DOHH2 (cell line): Measurements from ENCODE around the gene NHLRC2.

Experiments
- H3F3A ChIP-seq: fragments of 200-600 bp; sonication (generic), shearing (Covaris generic); 2 replicates; pipeline ENCODE4 v1.6.0; 2016; ENCODE audit warnings: antibody characterized with exemption, mild to moderate bottlenecking; ENCODE audit not compliant: control insufficient read depth, insufficient read depth
- H3K27ac ChIP-seq: fragments of 200-600 bp; sonication (generic); 2 replicates; pipeline ENCODE4 v1.5.1; 2014; ENCODE audit warnings: low read depth, mild to moderate bottlenecking, low read length, moderate library complexity
- H3K27me3 ChIP-seq: fragments of 200-600 bp; sonication (generic); 2 replicates; pipeline ENCODE4 v1.6.1; 2014; ENCODE audit warnings: mild to moderate bottlenecking, low read length, mixed read lengths; ENCODE audit not compliant: control insufficient read depth
- H3K36me3 ChIP-seq: fragments of 200-600 bp; sonication (generic); 2 replicates; pipeline ENCODE4 v1.6.1; 2014; ENCODE audit warnings: mild to moderate bottlenecking, low read length, moderate library complexity, mixed read lengths; ENCODE audit not compliant: control insufficient read depth
- H3K4me1 ChIP-seq: fragments of 200-600 bp; sonication (generic); 2 replicates; pipeline ENCODE4 v1.6.1; 2014; ENCODE audit warnings: mild to moderate bottlenecking, low read length, mixed read lengths; ENCODE audit not compliant: control insufficient read depth
- H3K4me2 ChIP-seq: fragments of 200-600 bp; sonication (generic); 2 replicates; pipeline ENCODE4 v1.6.0; 2014; ENCODE audit warnings: mild to moderate bottlenecking, low read length, moderate library complexity
- H3K4me3 ChIP-seq: fragments of 200-600 bp; sonication (generic); 2 replicates; pipeline ENCODE4 v1.5.1; 2014; ENCODE audit warnings: mild to moderate bottlenecking, low read length, mixed read lengths
- H3K79me2 ChIP-seq: fragments of 200-600 bp; sonication (generic); 2 replicates; pipeline ENCODE4 v1.6.1; 2014; ENCODE audit warnings: mild to moderate bottlenecking, low read length, mixed read lengths; ENCODE audit not compliant: control insufficient read depth
- H3K9me2 ChIP-seq: fragments of 200-600 bp; sonication (generic); replicated peaks from 2 replicates; pipeline ENCODE4 v1.6.1; 2014; ENCODE audit warnings: mild to moderate bottlenecking, low read length, mixed read lengths; ENCODE audit not compliant: control insufficient read depth
- H3K9me3 ChIP-seq: fragments of 200-600 bp; sonication (generic); 2 replicates; pipeline ENCODE4 v1.6.1; 2014; ENCODE audit warnings: antibody characterized with exemption, low read length, mixed read lengths; ENCODE audit not compliant: control insufficient read depth, insufficient read depth
- H4K20me1 ChIP-seq: fragments of 200-600 bp; sonication (generic); 2 replicates; pipeline ENCODE4 v1.6.0; 2014; ENCODE audit warnings: low read depth, mild to moderate bottlenecking, antibody characterized with exemption, low read length, moderate library complexity; ENCODE audit not compliant: control insufficient read depth, insufficient read depth
- CTCF ChIP-seq: fragments of 200-600 bp; sonication (generic); IDR thresholded peaks from one replicate; pipeline ENCODE4 v1.5.1; 2014; ENCODE audit warnings: antibody characterized with exemption, mild to moderate bottlenecking, low read depth, low read length; ENCODE audit not compliant: poor library complexity, severe bottlenecking
- EZH2phosphoT487 ChIP-seq: fragments of 200-600 bp; sonication (generic); IDR thresholded peaks from 2 replicates; pipeline ENCODE4 v1.6.1; 2017; ENCODE audit warnings: borderline replicate concordance, mild to moderate bottlenecking, antibody characterized with exemption, low read length, moderate library complexity, mixed read lengths

NHLRC2 gene

DNA sequence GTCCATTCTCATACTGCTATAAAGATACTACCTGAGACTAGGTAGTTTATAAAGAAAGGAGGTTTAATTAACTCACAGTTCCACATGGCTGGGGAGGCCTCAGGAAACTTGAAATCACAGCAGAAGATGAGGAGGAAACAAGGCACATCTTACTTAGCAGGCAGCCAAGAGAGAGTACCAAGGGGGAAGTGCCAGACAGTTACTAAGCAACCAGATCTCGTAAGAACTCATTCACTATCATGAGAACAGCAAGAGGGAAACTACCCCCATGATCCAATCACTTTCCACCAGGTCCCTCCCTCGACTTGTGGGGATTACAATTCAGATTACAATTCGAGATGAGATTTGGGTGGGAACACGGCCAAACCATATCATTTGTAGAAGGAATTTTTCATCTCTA lies 36.3 kb downstream of the NHLRC2 start:
- Histone ChIP-seq H3K4me3 (no peak overlapping the region), H3K9me2 (no peaks in the 10 kb centered on the region), H3K9me3 (no peaks in the 10 kb centered on the region), H3F3A (no peaks in the 10 kb centered on the region), H3K36me3 (peaks cover 48% of the 10 kb centered on the region), H3K4me2 (no peak overlapping the region), H3K79me2 (no peaks in the 10 kb centered on the region), H3K27me3 (no peaks in the 10 kb centered on the region), H3K27ac (no peak overlapping the region), H4K20me1 (0 out of 2 replicates have a peak, but pooled peaks cover 3% of the 10 kb centered on the region), H3K4me1 (no peaks in the 10 kb centered on the region)
- TF ChIP-seq EZH2phosphoT487 (no peak), CTCF (no peak)

DNA sequence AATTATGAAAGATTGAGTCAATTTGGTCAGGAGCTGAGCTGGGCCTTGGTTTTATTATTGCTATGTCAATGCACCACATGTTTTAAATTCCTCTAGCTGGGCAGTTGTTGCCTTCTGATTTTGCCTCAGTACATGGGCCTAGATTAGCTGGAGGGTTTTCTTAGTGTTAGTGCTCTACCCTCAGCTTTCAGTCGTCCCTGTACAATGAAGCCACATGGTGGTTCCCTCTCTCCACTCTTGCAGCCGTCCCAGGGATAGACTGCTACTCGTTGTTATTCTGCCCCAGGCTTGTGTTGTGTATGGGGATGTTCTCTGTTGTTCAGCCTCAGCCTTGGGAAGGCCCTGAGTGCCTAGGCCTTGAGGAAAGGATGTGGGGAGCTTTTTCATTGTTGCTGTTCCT lies 37.0 kb downstream of the NHLRC2 start:
- no peak overlapping the region for H3K4me2 ChIP-seq
- no peaks in the 10 kb centered on the region for H3K79me2 ChIP-seq
- no peaks in the 10 kb centered on the region for H3K4me1 ChIP-seq
- H3K27me3 ChIP-seq = no peaks in the 10 kb centered on the region
- no peak overlapping the region for H3K27ac ChIP-seq
- no peaks in the 10 kb centered on the region for H3F3A ChIP-seq
- H3K9me2 ChIP-seq = no peaks in the 10 kb centered on the region
- H3K4me3 ChIP-seq = no peak overlapping the region
- H3K36me3 ChIP-seq = peaks cover 44% of the 10 kb centered on the region
- no peaks in the 10 kb centered on the region for H3K9me3 ChIP-seq
- no peak for TF ChIP-seq EZH2phosphoT487
- no peak for TF ChIP-seq CTCF
- 0 out of 2 replicates have a peak, but pooled peaks cover 3% of the 10 kb centered on the region for H4K20me1 ChIP-seq

GRCh38 chr10:113893570-113893969 lies 39.1 kb downstream of the NHLRC2 start:
- H3K4me2 ChIP-seq = no peak overlapping the region
- H3K79me2 ChIP-seq = no peaks in the 10 kb centered on the region
- H3K9me3 ChIP-seq = no peaks in the 10 kb centered on the region
- no peaks in the 10 kb centered on the region for H3F3A ChIP-seq
- H3K27ac ChIP-seq = no peak overlapping the region
- H3K4me3 ChIP-seq = no peak overlapping the region
- no peaks in the 10 kb centered on the region for H3K27me3 ChIP-seq
- TF ChIP-seq CTCF (no peak), EZH2phosphoT487 (no peak)
- no peaks in the 10 kb centered on the region for H3K9me2 ChIP-seq
- peaks cover 41% of the 10 kb centered on the region for H3K36me3 ChIP-seq
- H3K4me1 ChIP-seq = no peaks in the 10 kb centered on the region
- H4K20me1 ChIP-seq = 0 out of 2 replicates have a peak, but pooled peaks cover 3% of the 10 kb centered on the region
